NCI-H2107 (cell line): ENCODE results near the gene LIPC.

Experiments used
- DNase-seq: peaks from one replicate; lab custom pipeline; 2025; lab: John Stamatoyannopoulos, UW

The LIPC gene

GRCh38 chr15:58475573-58476524, 44.1 kb downstream of the LIPC start:
- DNase-seq = peak; percentile 57

DNA sequence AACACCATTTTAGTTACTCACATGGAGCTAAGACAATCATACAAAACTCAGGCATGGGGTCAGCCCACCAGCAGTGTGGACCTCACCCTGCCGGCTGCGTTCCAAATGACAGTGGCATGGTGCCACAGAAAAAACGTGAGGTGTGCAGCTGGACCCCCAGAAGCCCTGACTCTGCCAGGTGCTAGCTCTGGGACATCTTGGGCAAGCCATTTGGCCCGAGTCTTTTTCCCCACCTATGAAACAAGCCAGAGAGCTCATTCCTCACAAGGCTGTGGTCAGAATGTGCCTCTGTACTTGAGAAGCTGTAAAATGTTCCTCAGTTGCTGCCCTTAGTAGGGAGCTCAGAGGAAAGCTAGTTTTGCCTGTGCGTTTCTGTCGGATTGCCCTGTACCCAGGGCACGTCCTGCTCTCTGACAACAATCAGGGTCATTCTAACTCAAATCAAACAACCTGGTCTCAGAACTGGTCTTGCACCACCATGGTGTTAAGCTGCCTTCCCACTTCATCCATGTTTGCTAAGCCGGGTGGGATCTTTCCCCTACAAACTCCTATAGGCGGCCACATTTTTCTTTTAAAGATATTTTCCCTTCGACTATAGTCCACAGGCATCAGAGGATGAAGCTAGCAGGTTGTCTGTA, 44.9 kb downstream of the LIPC start:
- DNase-seq = no peak

- no peak for DNase-seq
Observed at GRCh38 chr15:58477170-58477569, 45.4 kb downstream of the LIPC start.

GRCh38 chr15:58478035-58478434, 46.2 kb downstream of the LIPC start:
- DNase-seq = no peak

DNA sequence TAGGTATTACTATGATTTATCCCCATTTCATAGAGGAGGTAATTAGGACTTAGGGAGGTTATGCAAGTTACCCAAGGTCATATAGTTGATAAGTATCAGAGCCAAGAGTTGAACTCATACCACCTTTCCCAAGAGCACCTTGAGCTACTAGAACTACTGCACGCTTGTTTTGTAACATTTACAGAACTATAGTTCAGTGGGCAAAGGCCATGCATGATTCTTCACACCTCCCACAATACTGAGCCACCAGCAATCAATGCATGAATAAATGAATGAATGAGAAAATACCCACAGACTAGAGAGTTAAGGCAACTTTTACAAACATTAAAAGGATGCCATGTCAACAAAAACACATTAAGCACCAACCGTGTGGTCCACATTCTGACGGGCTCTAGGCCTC, 46.8 kb downstream of the LIPC start:
- no peak for DNase-seq

GRCh38 chr15:58479941-58480340, 48.1 kb downstream of the LIPC start:
- no peak for DNase-seq

GRCh38 chr15:58483376-58483775, 51.6 kb downstream of the LIPC start:
- no peak for DNase-seq

DNA sequence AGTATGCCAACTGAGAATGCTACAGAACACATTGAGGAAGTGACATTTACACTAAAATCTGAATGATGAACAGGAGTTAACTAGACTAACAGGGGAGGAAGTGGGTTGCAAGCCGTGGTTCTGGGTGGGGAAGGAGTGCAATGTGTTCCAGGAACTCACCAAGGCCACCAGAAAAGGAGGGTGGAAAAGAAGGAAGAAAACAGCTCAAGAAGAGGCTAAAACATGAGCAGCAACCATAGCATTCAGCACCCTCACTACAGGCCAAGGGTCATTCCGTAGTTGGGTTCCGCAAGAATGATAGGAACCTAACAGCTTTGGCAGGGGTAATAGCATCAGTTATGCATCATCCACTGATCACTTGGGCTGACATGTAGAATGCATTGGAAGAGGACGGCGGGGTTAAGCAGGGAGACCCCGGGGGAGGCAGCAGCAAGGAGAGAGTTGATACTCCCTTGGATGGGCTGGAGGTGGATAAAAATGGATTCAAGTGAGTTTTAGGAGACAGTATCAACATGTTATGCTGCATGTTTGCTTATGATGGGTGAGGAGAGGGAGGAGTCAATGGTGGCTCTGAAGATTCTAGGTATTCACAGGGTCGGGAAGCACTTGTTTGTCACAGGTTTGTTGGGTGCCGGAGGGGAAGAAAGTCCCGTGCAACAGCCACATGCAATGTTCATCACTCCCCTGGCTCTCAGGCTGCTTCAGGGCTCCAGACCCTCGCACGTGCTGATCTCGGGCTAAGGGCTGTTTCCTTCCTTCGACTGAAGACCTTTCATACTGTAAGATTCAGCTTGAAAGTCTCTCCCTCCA, 53.2 kb downstream of the LIPC start:
- no peak for DNase-seq

DNA sequence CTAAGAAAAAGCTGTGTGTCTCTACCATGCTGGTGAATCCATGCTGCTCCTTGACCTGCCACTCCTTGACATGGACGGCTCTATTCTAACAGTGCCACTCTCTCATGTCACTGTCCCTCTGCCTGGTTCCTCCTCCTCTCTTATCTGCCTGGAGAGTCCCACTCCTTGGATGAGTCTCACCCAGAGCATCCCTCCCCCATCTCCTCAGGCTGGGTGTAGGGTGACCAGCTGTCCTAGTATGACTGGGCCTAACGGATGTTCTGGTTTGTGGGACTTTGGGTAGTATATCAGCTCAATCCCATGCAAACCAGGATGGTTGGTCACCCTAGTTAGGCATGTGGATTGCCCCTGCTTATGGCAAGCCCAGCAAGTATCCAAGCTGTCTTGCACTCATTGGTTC, 54.3 kb downstream of the LIPC start:
- no peak for DNase-seq

DNA sequence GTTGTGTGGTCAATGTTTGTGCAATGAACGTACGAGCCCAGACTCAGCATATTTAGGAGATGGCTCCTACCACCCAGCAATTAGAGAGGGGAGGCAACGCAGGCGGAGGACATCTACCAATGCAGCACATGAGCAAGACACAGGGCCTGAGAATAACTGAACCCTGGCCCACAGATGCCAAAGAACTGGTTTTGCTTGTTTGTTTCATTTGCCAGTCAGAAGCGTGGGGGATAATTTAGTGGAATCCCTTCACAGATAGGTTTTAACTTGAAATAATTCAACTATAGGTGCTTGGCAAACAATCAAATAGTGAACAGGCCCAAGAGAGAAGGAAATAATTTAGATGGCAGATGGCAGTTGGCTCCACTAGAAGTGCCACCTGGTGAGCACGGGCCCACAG, 54.8 kb downstream of the LIPC start:
- DNase-seq = no peak

GRCh38 chr15:58487041-58487723, 55.4 kb downstream of the LIPC start:
- no peak for DNase-seq

- DNase-seq = no peak
Observed at GRCh38 chr15:58487724-58488120, 55.9 kb downstream of the LIPC start.

DNA sequence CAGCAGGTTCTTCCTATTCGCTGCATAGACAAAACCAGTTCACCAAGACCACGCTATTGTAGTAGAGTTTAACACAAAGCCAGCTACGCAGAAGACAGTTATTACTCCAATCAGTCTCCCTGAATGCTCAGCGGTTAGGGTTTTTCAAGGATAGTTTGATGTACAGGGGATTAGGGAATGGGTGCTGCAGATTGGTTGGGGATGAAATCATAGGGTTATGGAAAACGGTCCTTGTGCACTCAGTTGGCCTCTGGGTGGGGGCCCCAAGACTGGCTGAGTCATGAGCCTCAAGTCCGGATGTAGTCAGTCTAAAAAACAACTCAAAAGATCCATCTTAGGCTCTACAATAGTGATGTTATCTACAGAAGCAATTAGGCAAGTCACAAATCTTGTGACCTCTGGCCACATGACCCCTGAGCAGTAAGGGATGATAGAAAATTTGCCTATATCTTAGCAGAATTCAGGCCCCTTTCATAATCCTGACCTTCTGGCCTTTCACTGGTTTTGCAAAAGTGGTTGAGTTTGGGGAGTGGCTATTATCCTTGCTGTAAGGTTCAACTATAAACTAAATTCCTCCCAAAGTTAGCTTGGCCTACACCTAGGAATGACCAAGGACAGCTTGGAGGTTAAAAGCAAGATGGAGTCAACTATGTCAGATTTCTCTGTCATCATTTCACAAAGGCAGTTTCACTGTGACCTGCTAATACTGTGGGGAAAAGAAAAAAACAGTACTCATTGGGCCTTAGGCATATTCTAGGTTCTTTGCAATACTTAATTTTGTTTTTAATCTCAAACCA, 57.7 kb downstream of the LIPC start:
- DNase-seq = no peak

DNA sequence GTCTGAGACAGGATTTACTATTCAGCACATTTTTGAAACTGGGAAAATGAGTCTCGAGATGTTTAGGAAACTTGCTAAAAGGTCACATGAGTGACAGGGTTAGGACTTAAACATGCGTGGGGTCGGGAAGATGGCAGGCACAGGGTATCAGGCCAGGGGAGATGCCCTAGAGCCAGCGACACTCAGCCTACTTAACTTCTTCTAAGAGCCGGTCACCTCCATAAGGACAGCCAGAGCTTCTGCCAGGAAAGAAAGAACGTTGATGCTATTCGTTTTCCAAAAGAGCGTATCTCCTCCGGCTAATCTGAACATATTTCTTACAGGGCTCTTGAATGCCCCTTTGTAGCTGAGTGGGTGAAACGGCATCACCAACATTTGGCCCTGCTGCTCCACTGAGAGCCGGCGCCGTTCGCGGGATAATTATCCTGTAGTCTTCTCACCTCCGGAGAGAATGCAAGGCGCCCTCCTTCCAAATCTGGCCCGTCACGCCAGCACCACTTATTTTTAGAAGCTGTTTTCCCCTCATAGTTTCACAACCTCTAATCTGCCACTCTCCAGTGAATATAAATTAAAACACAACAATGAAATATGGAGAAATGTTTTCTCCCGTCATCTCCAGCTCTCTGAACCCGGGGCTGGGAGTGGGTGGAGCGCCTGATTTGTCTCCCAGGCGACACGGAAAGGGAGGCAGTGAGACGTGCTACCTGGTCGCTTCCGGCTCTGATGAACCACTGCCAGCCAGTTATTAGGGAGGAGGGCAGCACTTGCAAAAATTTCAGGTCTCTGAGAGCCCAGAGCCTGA, 58.5 kb downstream of the LIPC start:
- DNase-seq = no peak

DNA sequence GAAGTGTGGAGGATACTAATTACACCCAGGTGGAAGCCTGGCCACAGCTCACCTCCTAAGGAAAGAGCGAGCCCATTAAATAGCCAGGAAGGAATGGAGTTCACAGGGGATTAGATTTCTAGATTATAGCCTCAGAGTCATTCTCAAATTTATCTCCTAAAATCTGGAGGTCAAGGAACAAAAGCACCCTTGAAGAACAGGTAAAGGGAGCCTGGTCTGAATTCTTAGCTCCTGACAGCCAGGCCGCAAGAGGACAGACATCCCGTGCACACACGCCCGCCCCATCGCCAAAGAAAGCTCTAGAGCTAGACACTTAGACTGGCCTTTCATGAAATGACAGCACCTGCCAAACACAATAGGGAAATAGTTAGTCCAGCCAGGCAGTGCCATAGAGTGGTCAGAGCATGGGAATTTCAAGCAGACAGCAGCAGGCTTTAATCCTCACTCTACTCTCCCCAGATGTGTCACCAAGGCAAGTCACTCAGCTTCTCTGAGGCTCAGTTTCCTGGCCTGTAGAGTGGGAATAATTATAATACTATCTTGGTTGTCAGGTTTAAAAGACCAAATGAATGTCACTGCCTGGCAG, 59.2 kb downstream of the LIPC start:
- DNase-seq = no peak

DNA sequence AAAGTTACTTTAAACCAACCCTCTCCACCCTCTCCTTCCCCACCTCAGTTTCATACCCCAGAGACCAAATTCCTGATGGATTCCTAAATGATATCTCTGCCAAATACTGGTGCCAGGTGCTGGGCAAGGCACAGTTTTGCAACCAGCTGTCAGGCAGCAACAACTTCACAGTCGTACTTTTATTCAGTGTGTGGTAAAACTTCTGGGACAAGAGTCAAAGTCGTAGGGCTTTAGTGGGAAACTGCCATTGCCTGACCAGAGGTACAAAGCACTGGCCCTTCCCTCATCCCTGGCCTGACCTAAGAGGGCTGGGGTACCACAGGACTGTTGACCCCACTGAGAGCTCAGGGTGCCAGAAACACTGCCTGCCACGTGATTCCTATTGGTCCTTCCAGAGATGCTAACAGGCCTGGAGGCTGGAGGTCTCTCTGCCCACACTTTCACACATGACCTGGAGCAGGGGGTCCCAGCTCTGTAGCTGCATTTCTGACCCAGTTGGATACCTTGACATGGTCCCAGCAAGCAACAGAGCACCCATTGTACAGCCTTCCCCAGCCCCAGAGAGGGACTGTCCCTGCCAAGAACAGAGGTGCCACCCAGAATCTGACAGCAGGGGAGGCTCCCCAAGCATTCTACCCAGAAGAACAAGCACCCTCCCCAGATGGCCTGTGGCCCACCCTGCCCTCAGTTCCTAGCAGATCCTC, 59.9 kb downstream of the LIPC start:
- no peak for DNase-seq

- DNase-seq = no peak
Observed at GRCh38 chr15:58492661-58493397, 61.0 kb downstream of the LIPC start.

DNA sequence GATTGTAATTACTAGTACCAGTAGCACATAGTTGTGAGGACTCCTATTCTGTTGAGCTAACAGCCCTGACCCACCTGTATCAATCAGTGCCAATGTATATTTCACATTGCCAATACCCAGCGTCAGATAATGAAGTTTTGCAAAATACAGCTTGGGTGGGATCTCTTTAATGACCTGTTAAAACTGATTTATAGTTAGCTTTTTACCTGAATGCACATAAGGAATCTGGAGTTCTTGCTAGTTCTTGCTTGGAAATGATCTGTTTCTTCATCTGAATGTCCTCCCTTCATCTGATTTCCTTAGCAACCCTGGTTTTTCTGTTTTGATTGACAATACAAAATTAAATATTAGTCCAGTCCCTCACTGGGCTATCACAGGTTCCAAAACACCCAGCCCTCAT, 62.8 kb downstream of the LIPC start:
- no peak for DNase-seq
